ENCODE results near the gene SNX21. TPM values are rescaled to one million over a fixed set of nuclear protein-coding genes. Genes with fewer than 3 reads are reported as not detected.

Gene SNX21
- total and polyA plus RNA-seq, 9 of the 15 experiments (the other 6 are each of a cell fraction or from before 2014, with no cell fraction given): 0.10 to 1.2 (median 0.42) TPM

GRCh38 chr20:45801851-45802250, 31.7 kb upstream of the SNX21 start:
- BruUV-seq (replicated peaks): no TSS peak
- ATAC-seq: no peak
- Histone ChIP-seq H3K9me1 (ENCODE audit: control insufficient read depth, insufficient read depth, low read length) (no peaks in the 10 kb centered on the region), H3K4me2 (ENCODE audit: insufficient read depth, low read length) (no peak overlapping the region), H3K36me3 (ENCODE audit: control insufficient read depth, insufficient read depth, low read length) (peaks cover 62% of the 10 kb centered on the region; the same call in 2 of the 3 replicates), H3K27ac (ENCODE audit: extremely low read depth, low read depth, low read length) (no peak overlapping the region), H3K4me3 (no peak overlapping the region), H3K4me1 (replicated peaks in 1 of 2; ENCODE audit: control insufficient read depth in 2 of 2, insufficient read depth in 2 of 2, low read length in 2 of 2) (peaks cover 0 to 8% of the 10 kb centered on the region in 2 experiments; a peak in 1 of 5 replicates), H4K20me1 (replicated peaks; ENCODE audit: control insufficient read depth, insufficient read depth, low read length) (0 out of 2 replicates have a peak, but pooled peaks cover 3% of the 10 kb centered on the region), H3K27me3 (ENCODE audit: control insufficient read depth in 2 of 2, insufficient read depth in 2 of 2, low read length in 2 of 2) (no peaks in the 10 kb centered on the region), H3K9me3 (replicated peaks; ENCODE audit: control insufficient read depth, insufficient read depth, low read depth, low read length) (no peaks in the 10 kb centered on the region), H3K9ac (ENCODE audit: insufficient read depth in 1 of 2, low read depth in 2 of 2, low read length in 2 of 2) (no peak overlapping the region; a peak in 1 of 4 replicates), H2AFZ (ENCODE audit: low read depth, low read length) (no peak overlapping the region), H3K79me2 (ENCODE audit: control insufficient read depth, insufficient read depth, low read length) (no peaks in the 10 kb centered on the region)
- POLR2A ChIA-PET: no interaction called here
- in situ Hi-C loops (cut with MboI) (no loop called here), intact Hi-C loops (cut with micrococcal nuclease) (no loop called here)
- FAIRE-seq: no peak
- 77% methylated on average over 6 of the region's 7 CpGs for WGBS (ENCODE audit: insufficient coverage, low coverage, missing lambda C conversion rate)
- CTCF ChIA-PET (ENCODE audit: low intra/inter-chr PET ratio): interaction anchor here (1.8 kb wide), 1 partner anchor 161 kb away, joined by 7 read pairs; no protein-coding TSS in a partner anchor
- no peak for DNase-seq (ENCODE audit: extremely low read depth in 1 of 4, low spot score in 3 of 4)
- TF ChIP-seq ZNF316 (IDR thresholded peaks at IDR 0.05): no peak
- TF ChIP-seq MEIS2 (IDR thresholded peaks at IDR 0.05; ENCODE audit: partially characterized antibody): no peak
- no peak for TF ChIP-seq ZBTB1 (CRISPR knock-in tag; IDR thresholded peaks at IDR 0.05; ENCODE audit: borderline replicate concordance, low read depth)
- no peak for TF ChIP-seq NFE2L1 (tag; IDR thresholded peaks at IDR 0.05; ENCODE audit: borderline replicate concordance, low read depth)
- TF ChIP-seq ZNF407 (IDR thresholded peaks at IDR 0.05; ENCODE audit: low read depth): no peak
- no peak for TF ChIP-seq ARID2 (IDR thresholded peaks at IDR 0.05)
- TF ChIP-seq PBX2 (CRISPR knock-in tag; IDR thresholded peaks at IDR 0.05; ENCODE audit: low read depth): no peak
- TF ChIP-seq PBX2 (tag; conservative IDR thresholded peaks at IDR 0.05; ENCODE audit: low read depth): no peak
